HEK293T (cell line): ENCODE data around the gene UCMA.

ENCODE experiments used
- CTCF ChIA-PET: fragments of 350-600 bp; formaldehyde crosslinking; extraction: SDS; loops from one replicate; lab custom pipeline; 2021; ENCODE audit warnings: antibody characterized with exemption, inconsistent platforms; lab: Yijun Ruan, JAX
- POLR2A ChIA-PET: fragments of 350-600 bp; formaldehyde crosslinking; extraction: SDS; loops from one replicate; lab custom pipeline; 2020; ENCODE audit warnings: antibody characterized with exemption, inconsistent platforms; lab: Yijun Ruan, JAX
- DNase-seq: peaks from one replicate; pipeline ENCODE4 v3.0.0; 2012; ENCODE audit warnings: mixed read lengths; ENCODE audit errors: extremely low spot score
- ARNT ChIP-seq: fragments of 450-650 bp; IDR thresholded peaks from 2 replicates; pipeline ENCODE4 v1.6.1; 2017; ENCODE audit warnings: mild to moderate bottlenecking
- BHLHE40 ChIP-seq: fragments of 450-650 bp; IDR thresholded peaks from 2 replicates; pipeline ENCODE4 v1.6.1; 2016; ENCODE audit warnings: mild to moderate bottlenecking, moderate library complexity, borderline replicate concordance
- CTBP1 ChIP-seq: fragments of 450-650 bp; IDR thresholded peaks from 2 replicates; pipeline ENCODE4 v1.6.1; 2016; ENCODE audit warnings: borderline replicate concordance
- ELF4 ChIP-seq: fragments of 450-650 bp; IDR thresholded peaks from 2 replicates; pipeline ENCODE4 v1.6.1; 2017; ENCODE audit warnings: antibody characterized with exemption
- FOXA1 ChIP-seq: fragments of 450-650 bp; IDR thresholded peaks from 2 replicates; pipeline ENCODE4 v1.6.1; 2016; ENCODE audit warnings: mild to moderate bottlenecking
- FOXK2 ChIP-seq: fragments of 450-650 bp; IDR thresholded peaks from 2 replicates; pipeline ENCODE4 v1.6.1; 2016; ENCODE audit warnings: mild to moderate bottlenecking
- FOXM1 ChIP-seq: fragments of 450-650 bp; IDR thresholded peaks from 2 replicates; pipeline ENCODE4 v1.6.1; 2017; ENCODE audit warnings: mild to moderate bottlenecking, borderline replicate concordance
- HDGF ChIP-seq: fragments of 450-650 bp; IDR thresholded peaks from 2 replicates; pipeline ENCODE4 v1.6.1; 2017; ENCODE audit warnings: antibody characterized with exemption, borderline replicate concordance
- L3MBTL2 ChIP-seq: fragments of 450-650 bp; conservative IDR thresholded peaks from 2 replicates; pipeline ENCODE4 v1.6.1; 2016; ENCODE audit warnings: mild to moderate bottlenecking
- LEF1 ChIP-seq: fragments of 450-650 bp; IDR thresholded peaks from 2 replicates; pipeline ENCODE4 v1.6.1; 2017; ENCODE audit warnings: mild to moderate bottlenecking, borderline replicate concordance
- NFRKB ChIP-seq: fragments of 450-650 bp; IDR thresholded peaks from 2 replicates; pipeline ENCODE4 v1.6.1; 2016; ENCODE audit warnings: mild to moderate bottlenecking, moderate library complexity
- SP1 ChIP-seq: fragments of 450-650 bp; IDR thresholded peaks from 2 replicates; pipeline ENCODE4 v1.6.1; 2017
- SUZ12 ChIP-seq: fragments of 450-650 bp; IDR thresholded peaks from 2 replicates; pipeline ENCODE4 v1.6.1; 2016; ENCODE audit warnings: mild to moderate bottlenecking
- TARDBP ChIP-seq: fragments of 450-650 bp; IDR thresholded peaks from 2 replicates; pipeline ENCODE4 v1.6.1; 2016
- ZNF384 ChIP-seq: fragments of 450-650 bp; IDR thresholded peaks from 2 replicates; pipeline ENCODE4 v1.6.1; 2016
- TF ChIP-seq, protein P1 (sequence below): fragments of 450-650 bp; IDR thresholded peaks from 2 replicates; pipeline ENCODE4 v1.6.1; 2016

Gene UCMA

DNA sequence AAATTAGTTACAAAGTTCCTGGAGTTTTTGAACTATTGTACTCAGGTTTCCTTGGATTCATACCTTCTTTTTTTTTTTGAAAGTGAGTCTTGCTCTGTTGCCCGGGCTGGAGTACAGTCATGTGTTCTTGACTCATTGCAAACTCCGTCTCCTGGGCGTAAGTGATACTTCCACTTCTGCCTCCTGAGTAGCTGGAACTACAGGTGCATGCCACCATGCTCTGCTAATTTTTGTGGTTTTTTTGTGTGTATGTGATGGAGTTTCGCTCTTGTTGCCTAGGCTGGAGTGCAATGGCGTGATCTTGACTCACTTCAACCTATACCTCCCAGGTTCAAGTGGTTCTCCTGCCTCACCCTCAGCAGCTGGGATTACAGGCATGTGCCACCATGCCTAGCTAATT is 50.5 kb downstream of the UCMA start:
- ChIA-PET CTCF (no interaction called here), POLR2A (no interaction called here)
- TF ChIP-seq SP1: no peak
- no peak for TF ChIP-seq NFRKB
- no peak for TF ChIP-seq LEF1
- no peak for TF ChIP-seq FOXM1
- TF ChIP-seq, protein P1, sequence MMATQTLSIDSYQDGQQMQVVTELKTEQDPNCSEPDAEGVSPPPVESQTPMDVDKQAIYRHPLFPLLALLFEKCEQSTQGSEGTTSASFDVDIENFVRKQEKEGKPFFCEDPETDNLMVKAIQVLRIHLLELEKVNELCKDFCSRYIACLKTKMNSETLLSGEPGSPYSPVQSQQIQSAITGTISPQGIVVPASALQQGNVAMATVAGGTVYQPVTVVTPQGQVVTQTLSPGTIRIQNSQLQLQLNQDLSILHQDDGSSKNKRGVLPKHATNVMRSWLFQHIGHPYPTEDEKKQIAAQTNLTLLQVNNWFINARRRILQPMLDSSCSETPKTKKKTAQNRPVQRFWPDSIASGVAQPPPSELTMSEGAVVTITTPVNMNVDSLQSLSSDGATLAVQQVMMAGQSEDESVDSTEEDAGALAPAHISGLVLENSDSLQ: no peak
- DNase-seq: no peak

GRCh38 chr10:13182424-13182823 is 51.8 kb downstream of the UCMA start:
- no peak for TF ChIP-seq HDGF
- no peak for TF ChIP-seq FOXK2
- TF ChIP-seq CTBP1: no peak
- no peak for TF ChIP-seq FOXM1
- TF ChIP-seq LEF1: no peak
- TF ChIP-seq ZNF384: no peak
- no peak for TF ChIP-seq L3MBTL2
- no peak for TF ChIP-seq NFRKB
- POLR2A ChIA-PET: interaction anchor here (1.0 kb wide), 1 partner anchor 21 kb away, joined by 3 read pairs; the partner anchor contains the start of gene MCM10
- CTCF ChIA-PET: no interaction called here
- DNase-seq: no peak

- TF ChIP-seq LEF1 (no peak), FOXM1 (no peak), ELF4 (no peak), CTBP1 (no peak), HDGF (no peak)
- TF ChIP-seq, protein P1: no peak
- ChIA-PET POLR2A (interaction anchor here (0.7 kb wide), 1 partner anchor 119 kb away, joined by 3 read pairs; the partner anchor contains the start of gene PHYH), CTCF (no interaction called here)
- no peak for DNase-seq
Measured at GRCh38 chr10:13180788-13181187, 53.4 kb downstream of the UCMA start.

GRCh38 chr10:13173616-13174015 is 60.6 kb downstream of the UCMA start:
- TF ChIP-seq BHLHE40 (no peak), CTBP1 (no peak), L3MBTL2 (no peak), SUZ12 (no peak), FOXK2 (no peak), FOXA1 (no peak), ZNF384 (no peak), ARNT (no peak), LEF1 (no peak), SP1 (no peak), TARDBP (no peak), HDGF (no peak), FOXM1 (no peak), NFRKB (no peak), ELF4 (no peak)
- TF ChIP-seq, protein P1: no peak
- no peak for DNase-seq
- POLR2A ChIA-PET: no interaction called here
- CTCF ChIA-PET: no interaction called here
